WTC11 (cell line): ENCODE results near the gene PXYLP1. TPM values are rescaled to one million over a fixed set of nuclear protein-coding genes. Genes with fewer than 3 reads are reported as not detected.

Experiments used
- ATAC-seq: fragments of 200-7000 bp; cut with Tn5 transposase; 2 replicates; pipeline ENCODE4 v1.10.0; 2021; ENCODE audit warnings: mild to moderate bottlenecking, moderate library complexity
- CTCF ChIA-PET: fragments of 300-600 bp; sonication (Branson Sonifier 250); formaldehyde crosslinking; loops from one replicate; lab custom pipeline; 2021; ENCODE audit warnings: antibody characterized with exemption; lab: Charles Lee
- POLR2A ChIA-PET: fragments of 350-600 bp; sonication (Branson Sonifier 250); formaldehyde crosslinking; loops from one replicate; lab custom pipeline; 2021; ENCODE audit warnings: antibody characterized with exemption; lab: Charles Lee
- DNase-seq: peaks from one replicate; pipeline ENCODE4 v3.0.0; 2021; ENCODE audit warnings: low spot score
- H3K27ac Mint-ChIP-seq: 2 replicates; pipeline ENCODE4 v1.8.0; 2021; ENCODE audit warnings: mixed read lengths
- H3K27me3 Mint-ChIP-seq: 2 replicates; pipeline ENCODE4 v1.8.0; 2021; ENCODE audit warnings: low read depth, mild to moderate bottlenecking, moderate library complexity, mixed read lengths
- H3K36me3 Mint-ChIP-seq: 2 replicates; pipeline ENCODE4 v1.8.0; 2021; ENCODE audit warnings: mixed read lengths
- H3K4me1 Mint-ChIP-seq: 2 replicates; pipeline ENCODE4 v1.8.0; 2022; ENCODE audit warnings: mixed read lengths
- H3K4me3 Mint-ChIP-seq: 2 replicates; pipeline ENCODE4 v1.8.0; 2021; ENCODE audit warnings: mild to moderate bottlenecking, moderate library complexity, mixed read lengths
- H3K9me3 Mint-ChIP-seq: 2 replicates; pipeline ENCODE4 v1.8.0; 2021; ENCODE audit warnings: mixed read lengths
- CBFB ChIP-seq: sonication (generic); formaldehyde crosslinking; IDR thresholded peaks from 2 replicates; pipeline ENCODE4 v1.8.1; 2022; ENCODE audit warnings: mild to moderate bottlenecking, low read depth, missing genetic modification reagents
- CREM ChIP-seq: sonication (generic); formaldehyde crosslinking; IDR thresholded peaks from 2 replicates; pipeline ENCODE4 v1.8.1; 2022; ENCODE audit warnings: mild to moderate bottlenecking, missing genetic modification reagents, moderate library complexity
- FOXJ3 ChIP-seq: sonication (generic); formaldehyde crosslinking; IDR thresholded peaks from 2 replicates; pipeline ENCODE4 v1.9.0; 2021; ENCODE audit warnings: missing genetic modification reagents, mild to moderate bottlenecking, borderline replicate concordance
- GTF2I ChIP-seq: fragments of 250-450 bp; sonication (Bioruptor Pico); conservative IDR thresholded peaks from 2 replicates; pipeline ENCODE4 v1.4.0; 2021; ENCODE audit warnings: mild to moderate bottlenecking
- JAZF1 ChIP-seq: fragments of 250-450 bp; sonication (Bioruptor Pico); IDR thresholded peaks from 2 replicates; pipeline ENCODE4 v1.9.0; 2021; ENCODE audit warnings: moderate library complexity, mild to moderate bottlenecking, inconsistent platforms
- KAT7 ChIP-seq: sonication (generic); formaldehyde crosslinking; IDR thresholded peaks from 2 replicates; pipeline ENCODE4 v1.8.1; 2023; ENCODE audit warnings: missing genetic modification reagents, mild to moderate bottlenecking, borderline replicate concordance
- MAX ChIP-seq: sonication (generic); formaldehyde crosslinking; IDR thresholded peaks from 2 replicates; pipeline ENCODE4 v1.8.0; 2022; ENCODE audit warnings: mild to moderate bottlenecking, missing genetic modification reagents
- NR1H2 ChIP-seq: sonication (generic); formaldehyde crosslinking; IDR thresholded peaks from 2 replicates; pipeline ENCODE4 v1.9.0; 2021; ENCODE audit warnings: mild to moderate bottlenecking, moderate library complexity, missing genetic modification reagents
- NR2C2 ChIP-seq: sonication (generic); formaldehyde crosslinking; IDR thresholded peaks from 2 replicates; pipeline ENCODE4 v1.8.0; 2022; ENCODE audit warnings: mild to moderate bottlenecking, missing genetic modification reagents
- PRRX2 ChIP-seq: fragments of 250-450 bp; sonication (Bioruptor Pico); IDR thresholded peaks from 2 replicates; pipeline ENCODE4 v1.8.0; 2021; ENCODE audit warnings: mild to moderate bottlenecking
- ZBTB43 ChIP-seq: sonication (generic); formaldehyde crosslinking; IDR thresholded peaks from 2 replicates; pipeline ENCODE4 v1.8.1; 2023; ENCODE audit warnings: mild to moderate bottlenecking, missing genetic modification reagents
- ZNF138 ChIP-seq: sonication (generic); formaldehyde crosslinking; conservative IDR thresholded peaks from 2 replicates; pipeline ENCODE4 v1.8.1; 2022; ENCODE audit warnings: mild to moderate bottlenecking, moderate library complexity, missing genetic modification reagents
- ZNF219 ChIP-seq: sonication (generic); formaldehyde crosslinking; IDR thresholded peaks from 2 replicates; pipeline ENCODE4 v1.8.0; 2023; ENCODE audit warnings: missing genetic modification reagents, mild to moderate bottlenecking, borderline replicate concordance
- total RNA-seq: library from RNA; stranded (reverse); gene quantifications from 3 replicates; pipeline ENCODE4 v1.2.3, GENCODE V29; 2021
- TF ChIP-seq, protein P1 (sequence below): fragments of 200-600 bp; IDR thresholded peaks from 2 replicates; pipeline ENCODE4 v1.8.0; 2022; ENCODE audit warnings: antibody characterized with exemption
- TF ChIP-seq, protein P2 (sequence below): sonication (generic); formaldehyde crosslinking; IDR thresholded peaks from 2 replicates; pipeline ENCODE4 v1.8.0; 2023; ENCODE audit warnings: missing genetic modification reagents
- TF ChIP-seq, protein P3 (sequence below): sonication (generic); formaldehyde crosslinking; IDR thresholded peaks from 2 replicates; pipeline ENCODE4 v1.8.1; 2023; ENCODE audit warnings: mild to moderate bottlenecking, missing genetic modification reagents, moderate library complexity
- TF ChIP-seq, protein P4 (sequence below): sonication (generic); formaldehyde crosslinking; IDR thresholded peaks from 2 replicates; pipeline ENCODE4 v1.8.1; 2023; ENCODE audit warnings: mild to moderate bottlenecking, moderate library complexity, missing genetic modification reagents
- TF ChIP-seq, protein P5 (sequence below): fragments of 250-450 bp; sonication (Bioruptor Pico); conservative IDR thresholded peaks from 2 replicates; pipeline ENCODE4 v1.9.0; 2021; ENCODE audit warnings: mild to moderate bottlenecking

PXYLP1 gene
- total RNA-seq, 1 experiment from 2014 or later: 20.1 TPM

DNA sequence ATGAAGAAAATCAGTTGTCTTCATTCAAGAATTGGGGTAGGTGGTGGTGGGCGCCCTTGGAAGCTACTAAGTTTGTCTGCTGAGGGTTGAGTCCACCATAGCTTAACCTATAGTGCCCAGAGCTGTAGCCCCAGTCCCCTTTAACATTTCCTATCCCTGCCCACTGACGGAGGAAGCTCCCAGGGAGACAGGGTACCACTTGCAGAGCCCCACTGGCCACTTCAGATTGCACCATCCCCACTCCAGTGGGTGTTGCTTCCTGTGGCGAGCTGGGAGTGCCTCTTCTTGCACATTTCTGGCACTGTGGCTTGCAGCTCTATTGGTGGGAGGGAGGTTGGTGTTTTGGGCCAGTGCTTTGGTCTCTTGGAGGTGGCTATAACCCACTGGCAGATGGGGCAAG lies 2.7 kb downstream of the PXYLP1 start:
- Mint-ChIP-seq H3K36me3 (peaks cover 8% of the 10 kb centered on the region), H3K27me3 (peaks cover 35% of the 10 kb centered on the region), H3K4me1 (peaks cover 53% of the 10 kb centered on the region), H3K27ac (no peak overlapping the region), H3K9me3 (no peaks in the 10 kb centered on the region), H3K4me3 (no peak overlapping the region)
- no peak for DNase-seq
- ChIA-PET POLR2A (no interaction called here), CTCF (interaction anchor here (1.3 to 1.7 kb wide), 2 partner anchors 22 to 75 kb away, joined by 5 to 9 read pairs; no protein-coding TSS in a partner anchor)
- TF ChIP-seq, protein P1, sequence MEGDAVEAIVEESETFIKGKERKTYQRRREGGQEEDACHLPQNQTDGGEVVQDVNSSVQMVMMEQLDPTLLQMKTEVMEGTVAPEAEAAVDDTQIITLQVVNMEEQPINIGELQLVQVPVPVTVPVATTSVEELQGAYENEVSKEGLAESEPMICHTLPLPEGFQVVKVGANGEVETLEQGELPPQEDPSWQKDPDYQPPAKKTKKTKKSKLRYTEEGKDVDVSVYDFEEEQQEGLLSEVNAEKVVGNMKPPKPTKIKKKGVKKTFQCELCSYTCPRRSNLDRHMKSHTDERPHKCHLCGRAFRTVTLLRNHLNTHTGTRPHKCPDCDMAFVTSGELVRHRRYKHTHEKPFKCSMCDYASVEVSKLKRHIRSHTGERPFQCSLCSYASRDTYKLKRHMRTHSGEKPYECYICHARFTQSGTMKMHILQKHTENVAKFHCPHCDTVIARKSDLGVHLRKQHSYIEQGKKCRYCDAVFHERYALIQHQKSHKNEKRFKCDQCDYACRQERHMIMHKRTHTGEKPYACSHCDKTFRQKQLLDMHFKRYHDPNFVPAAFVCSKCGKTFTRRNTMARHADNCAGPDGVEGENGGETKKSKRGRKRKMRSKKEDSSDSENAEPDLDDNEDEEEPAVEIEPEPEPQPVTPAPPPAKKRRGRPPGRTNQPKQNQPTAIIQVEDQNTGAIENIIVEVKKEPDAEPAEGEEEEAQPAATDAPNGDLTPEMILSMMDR: no peak
- TF ChIP-seq, protein P2, sequence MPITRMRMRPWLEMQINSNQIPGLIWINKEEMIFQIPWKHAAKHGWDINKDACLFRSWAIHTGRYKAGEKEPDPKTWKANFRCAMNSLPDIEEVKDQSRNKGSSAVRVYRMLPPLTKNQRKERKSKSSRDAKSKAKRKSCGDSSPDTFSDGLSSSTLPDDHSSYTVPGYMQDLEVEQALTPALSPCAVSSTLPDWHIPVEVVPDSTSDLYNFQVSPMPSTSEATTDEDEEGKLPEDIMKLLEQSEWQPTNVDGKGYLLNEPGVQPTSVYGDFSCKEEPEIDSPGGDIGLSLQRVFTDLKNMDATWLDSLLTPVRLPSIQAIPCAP (CRISPR knock-in tag): no peak
- TF ChIP-seq GTF2I (CRISPR knock-in tag): no peak
- no peak for TF ChIP-seq MAX (CRISPR knock-in tag)
- no peak for TF ChIP-seq ZBTB43 (CRISPR knock-in tag)
- no peak for TF ChIP-seq ZNF138 (CRISPR knock-in tag)
- TF ChIP-seq CREM (CRISPR knock-in tag): no peak
- TF ChIP-seq JAZF1: no peak
- TF ChIP-seq CBFB: no peak
- TF ChIP-seq, protein P3, sequence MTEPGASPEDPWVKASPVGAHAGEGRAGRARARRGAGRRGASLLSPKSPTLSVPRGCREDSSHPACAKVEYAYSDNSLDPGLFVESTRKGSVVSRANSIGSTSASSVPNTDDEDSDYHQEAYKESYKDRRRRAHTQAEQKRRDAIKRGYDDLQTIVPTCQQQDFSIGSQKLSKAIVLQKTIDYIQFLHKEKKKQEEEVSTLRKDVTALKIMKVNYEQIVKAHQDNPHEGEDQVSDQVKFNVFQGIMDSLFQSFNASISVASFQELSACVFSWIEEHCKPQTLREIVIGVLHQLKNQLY (CRISPR knock-in tag): no peak
- TF ChIP-seq, protein P4, sequence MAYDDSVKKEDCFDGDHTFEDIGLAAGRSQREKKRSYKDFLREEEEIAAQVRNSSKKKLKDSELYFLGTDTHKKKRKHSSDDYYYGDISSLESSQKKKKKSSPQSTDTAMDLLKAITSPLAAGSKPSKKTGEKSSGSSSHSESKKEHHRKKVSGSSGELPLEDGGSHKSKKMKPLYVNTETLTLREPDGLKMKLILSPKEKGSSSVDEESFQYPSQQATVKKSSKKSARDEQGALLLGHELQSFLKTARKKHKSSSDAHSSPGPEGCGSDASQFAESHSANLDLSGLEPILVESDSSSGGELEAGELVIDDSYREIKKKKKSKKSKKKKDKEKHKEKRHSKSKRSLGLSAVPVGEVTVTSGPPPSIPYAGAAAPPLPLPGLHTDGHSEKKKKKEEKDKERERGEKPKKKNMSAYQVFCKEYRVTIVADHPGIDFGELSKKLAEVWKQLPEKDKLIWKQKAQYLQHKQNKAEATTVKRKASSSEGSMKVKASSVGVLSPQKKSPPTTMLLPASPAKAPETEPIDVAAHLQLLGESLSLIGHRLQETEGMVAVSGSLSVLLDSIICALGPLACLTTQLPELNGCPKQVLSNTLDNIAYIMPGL (CRISPR knock-in tag): no peak
- no peak for ATAC-seq

GRCh38 chr3:141235661-141236171 lies 4.1 kb downstream of the PXYLP1 start:
- peaks cover 51% of the 10 kb centered on the region for H3K4me1 Mint-ChIP-seq

More at GRCh38 chr3:141235661-141236171, 4.1 kb downstream of the PXYLP1 start:
- Mint-ChIP-seq H3K36me3 (peaks cover 8% of the 10 kb centered on the region), H3K27ac (no peak overlapping the region), H3K9me3 (no peaks in the 10 kb centered on the region), H3K27me3 (peaks cover 20% of the 10 kb centered on the region), H3K4me3 (no peak overlapping the region)
- no peak for TF ChIP-seq KAT7 (CRISPR knock-in tag)
- TF ChIP-seq ZNF219 (CRISPR knock-in tag): no peak
- no peak for TF ChIP-seq NR2C2 (CRISPR knock-in tag)
- no peak for TF ChIP-seq NR1H2 (CRISPR knock-in tag)
- no peak for TF ChIP-seq PRRX2 (CRISPR knock-in tag)
- TF ChIP-seq, protein P3 (CRISPR knock-in tag): no peak
- no peak for TF ChIP-seq FOXJ3 (CRISPR knock-in tag)
- TF ChIP-seq, protein P5, sequence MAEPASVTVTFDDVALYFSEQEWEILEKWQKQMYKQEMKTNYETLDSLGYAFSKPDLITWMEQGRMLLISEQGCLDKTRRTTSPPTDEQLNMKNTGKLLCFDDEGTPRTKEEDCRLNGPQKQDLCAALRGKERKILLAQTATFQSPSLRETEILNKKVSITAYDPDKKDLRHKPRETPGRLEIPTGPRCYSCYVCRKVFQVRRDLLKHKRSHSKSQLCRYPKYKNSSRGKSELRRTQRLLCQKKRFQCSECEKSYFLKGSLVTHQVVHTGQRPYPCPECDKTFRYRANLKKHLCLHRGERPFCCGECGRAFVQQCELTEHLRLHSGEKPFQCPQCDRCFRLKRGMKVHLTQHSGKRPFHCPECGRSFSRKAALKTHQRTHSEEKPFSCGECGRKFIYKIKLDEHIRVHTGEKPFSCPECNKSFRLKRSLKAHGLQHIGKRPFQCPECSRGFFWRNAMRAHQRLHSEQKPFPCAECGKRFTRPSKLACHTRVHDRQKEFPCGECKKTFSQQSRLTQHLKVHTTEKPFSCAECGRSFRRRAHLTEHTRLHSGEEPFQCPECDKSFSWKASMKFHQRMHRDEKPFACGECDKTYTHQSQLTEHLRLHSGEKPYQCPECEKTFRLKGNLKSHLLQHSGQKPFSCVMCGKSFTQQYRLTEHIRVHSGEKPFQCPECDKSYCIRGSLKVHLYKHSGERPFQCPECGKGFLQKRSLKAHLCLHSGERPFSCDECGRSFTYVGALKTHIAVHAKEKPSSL (CRISPR knock-in tag): no peak
- ATAC-seq: no peak
- ChIA-PET CTCF (interaction anchor here (0.7 to 1.7 kb wide), 5 partner anchors 20 to 306 kb away, joined by 3 to 9 read pairs (median 3); no protein-coding TSS in a partner anchor), POLR2A (no interaction called here)
- peak; percentile 47 for DNase-seq
